IPS-NIHi11 (cell line): ENCODE results near the gene SKP1.

ENCODE experiments used
- DNase-seq: peaks from one replicate; pipeline ENCODE4 v3.0.0; 2012; ENCODE audit warnings: mixed read lengths, low spot score

Gene SKP1

GRCh38 chr5:134143944-134144941 is 32.5 kb downstream of the SKP1 start:
- DNase-seq = no peak

GRCh38 chr5:134143431-134143830 is 33.3 kb downstream of the SKP1 start:
- no peak for DNase-seq

- no peak for DNase-seq
These were observed 33.9 kb downstream of the SKP1 start for GRCh38 chr5:134142806-134143205.

GRCh38 chr5:134142052-134142451 is 34.7 kb downstream of the SKP1 start:
- DNase-seq = no peak

- DNase-seq = no peak
These were observed 35.3 kb downstream of the SKP1 start for GRCh38 chr5:134141331-134142050.

GRCh38 chr5:134140530-134141201 is 36.1 kb downstream of the SKP1 start:
- peak; percentile 78 for DNase-seq

- no peak for DNase-seq
These were observed 36.8 kb downstream of the SKP1 start for GRCh38 chr5:134139891-134140469.

- no peak for DNase-seq
These were observed 37.3 kb downstream of the SKP1 start for GRCh38 chr5:134139377-134139851.

GRCh38 chr5:134138416-134139376 is 38.1 kb downstream of the SKP1 start:
- DNase-seq = no peak

GRCh38 chr5:134136771-134137170 is 40.0 kb downstream of the SKP1 start:
- DNase-seq = no peak

GRCh38 chr5:134136221-134136631 is 40.5 kb downstream of the SKP1 start:
- no peak for DNase-seq

- no peak for DNase-seq
These were observed 41.6 kb downstream of the SKP1 start for GRCh38 chr5:134135091-134135655.

GRCh38 chr5:134133995-134134541 is 42.7 kb downstream of the SKP1 start:
- no peak for DNase-seq

GRCh38 chr5:134133188-134133994 is 43.4 kb downstream of the SKP1 start:
- DNase-seq = no peak

- DNase-seq = peak; percentile 55
These were observed 44.2 kb downstream of the SKP1 start for GRCh38 chr5:134132372-134133187.

- no peak for DNase-seq
These were observed 45.0 kb downstream of the SKP1 start for GRCh38 chr5:134131578-134132350.

GRCh38 chr5:134131165-134131564 is 45.6 kb downstream of the SKP1 start:
- no peak for DNase-seq
